C1 segment of cervical spinal cord (tissue), 14 donors: ENCODE data around the gene BID.
A peak's percentile ranks its signal among the peaks of the same experiment; 100 is the strongest.

Source experiments
- DNase-seq, 14 donors: peaks; one replicate each; lab custom pipeline; 2025; lab: John Stamatoyannopoulos, UW

BID gene

GRCh38 chr22:17784776-17785175 is 10.5 kb upstream of the BID start:
- no peak for DNase-seq

GRCh38 chr22:17783773-17784480 is 9.7 kb upstream of the BID start:
- no peak for DNase-seq

- DNase-seq, result no peak
Observed at GRCh38 chr22:17783312-17783711, 9.0 kb upstream of the BID start.

- no peak for DNase-seq
Observed at GRCh38 chr22:17782621-17783020, 8.4 kb upstream of the BID start.

- DNase-seq, result no peak
Observed at GRCh38 chr22:17782158-17782557, 7.9 kb upstream of the BID start.

GRCh38 chr22:17781319-17782031 is 7.2 kb upstream of the BID start:
- DNase-seq, result peak in 1 of 14 donors; percentile 46

- no peak for DNase-seq
Observed at GRCh38 chr22:17780741-17781318, 6.6 kb upstream of the BID start.

- no peak for DNase-seq
Observed at GRCh38 chr22:17780116-17780740, 6.0 kb upstream of the BID start.

GRCh38 chr22:17779286-17780115 is 5.2 kb upstream of the BID start:
- DNase-seq, result no peak

GRCh38 chr22:17778412-17778976 is 4.2 kb upstream of the BID start:
- DNase-seq, result no peak

- DNase-seq, result no peak
Observed at GRCh38 chr22:17777717-17778044, 3.4 kb upstream of the BID start.

GRCh38 chr22:17777005-17777716 is 2.9 kb upstream of the BID start:
- DNase-seq, result peak in 1 of 14 donors; percentile 19

- no peak for DNase-seq
Observed at GRCh38 chr22:17775781-17776465, 1.7 kb upstream of the BID start.

GRCh38 chr22:17774926-17775685 is 837 bp upstream of the BID start:
- no peak for DNase-seq

GRCh38 chr22:17773606-17774205 is 563 bp downstream of the BID start:
- DNase-seq, result peak in 8 of 14 donors; percentile 29 to 74 (median 47)

- DNase-seq, result peak in 2 of 14 donors; percentile 29 to 32
Observed at GRCh38 chr22:17772958-17773605, 1.2 kb downstream of the BID start.

GRCh38 chr22:17772249-17772957 is 1.9 kb downstream of the BID start:
- DNase-seq, result peak in 1 of 14 donors; percentile 37
